Suprapubic skin (tissue), 3 donors: ENCODE results near the gene HOXC6.

ENCODE experiments used
- CTCF ChIP-seq, 2 donors: fragments of 200-600 bp in 1 of 2; fragments of 450-650 bp in 1 of 2; sonication (generic) in 1 of 2; IDR thresholded peaks; one replicate each; pipeline ENCODE4 v1.5.1; 2016 to 2019; ENCODE audit warnings: antibody characterized with exemption in 2 of 2, mild to moderate bottlenecking in 1 of 2, moderate library complexity in 1 of 2
- EP300 ChIP-seq: sonication (generic); formaldehyde crosslinking; IDR thresholded peaks from one replicate; pipeline ENCODE4 v1.6.1; 2017; ENCODE audit warnings: antibody characterized with exemption
- POLR2A ChIP-seq, 2 donors: fragments of 450-650 bp; IDR thresholded peaks; one replicate each; pipeline ENCODE4 v1.6.1; 2017; ENCODE audit warnings: antibody characterized with exemption in 2 of 2, mild to moderate bottlenecking in 2 of 2, moderate library complexity in 2 of 2

GRCh38 chr12:54019091-54019811, 9.0 kb upstream of the HOXC6 start:
- TF ChIP-seq CTCF (IDR thresholded peaks at IDR 0.05) (no peak), POLR2A (IDR thresholded peaks at IDR 0.05) (no peak), EP300 (no peak)
